Measurements from ENCODE around the gene OPCML.

OPCML gene

DNA sequence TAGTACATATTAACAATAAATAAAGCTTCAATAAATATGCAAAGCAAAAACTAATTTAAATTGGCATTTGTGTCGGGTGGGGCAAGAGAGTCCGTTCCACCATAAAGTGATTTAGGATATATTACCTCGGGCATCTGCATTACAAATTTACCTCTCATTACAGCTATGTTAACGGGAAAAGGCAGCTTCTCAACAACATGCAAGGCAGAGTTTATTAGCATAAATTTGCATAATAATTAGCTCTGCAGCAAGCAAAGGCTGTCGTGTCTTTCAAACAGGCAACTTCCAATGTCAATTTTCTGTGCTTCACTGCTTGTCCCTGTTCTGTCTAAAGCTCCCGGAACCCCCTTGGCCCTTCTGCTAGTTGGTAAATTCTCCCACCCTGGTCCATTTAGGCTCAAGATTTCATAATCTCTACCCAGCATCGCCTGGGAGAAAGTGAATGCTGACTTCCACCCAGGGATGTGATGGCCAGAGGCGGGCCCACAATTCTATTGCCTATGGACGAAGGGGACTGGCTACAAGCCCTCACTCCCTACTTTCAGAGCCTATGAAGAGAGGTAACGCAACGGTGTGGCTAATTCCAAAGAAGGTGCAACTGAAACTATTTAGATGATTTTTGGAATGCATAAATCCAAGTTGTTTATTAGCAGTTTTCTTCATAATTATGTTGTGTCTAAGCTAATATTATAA lies 462.1 kb downstream of the OPCML start:
- no peak overlapping the region for H3K4me3 ChIP-seq (ENCODE audit: low read length, poor library complexity, severe bottlenecking)
- H3K79me2 ChIP-seq (ENCODE audit: insufficient read depth, low read length), result no peaks in the 10 kb centered on the region
- no peak overlapping the region for H3K4me2 ChIP-seq (ENCODE audit: low read depth, low read length, poor library complexity, severe bottlenecking)
- H3K4me1 ChIP-seq (ENCODE audit: insufficient read depth, low read length, poor library complexity, severe bottlenecking), result no peaks in the 10 kb centered on the region
- no peaks in the 10 kb centered on the region for H3K27me3 ChIP-seq (ENCODE audit: insufficient read depth, low read length, poor library complexity, severe bottlenecking)
- H3K9ac ChIP-seq (ENCODE audit: low read depth, low read length, poor library complexity, severe bottlenecking), result no peak overlapping the region
- H2AFZ ChIP-seq (ENCODE audit: low read length), result no peak overlapping the region
- H3K9me2 ChIP-seq (replicated peaks; ENCODE audit: low read depth, low read length), result no peaks in the 10 kb centered on the region
- no peaks in the 10 kb centered on the region; the same call in 1 of the 2 replicates for H3K9me3 ChIP-seq (ENCODE audit: insufficient read depth, low read depth, low read length)
- no peaks in the 10 kb centered on the region for H3K36me3 ChIP-seq (ENCODE audit: insufficient read depth, low read length)
- H4K20me1 ChIP-seq (ENCODE audit: insufficient read depth, low read length, poor library complexity, severe bottlenecking), result no peaks in the 10 kb centered on the region
- TF ChIP-seq, protein P1, sequence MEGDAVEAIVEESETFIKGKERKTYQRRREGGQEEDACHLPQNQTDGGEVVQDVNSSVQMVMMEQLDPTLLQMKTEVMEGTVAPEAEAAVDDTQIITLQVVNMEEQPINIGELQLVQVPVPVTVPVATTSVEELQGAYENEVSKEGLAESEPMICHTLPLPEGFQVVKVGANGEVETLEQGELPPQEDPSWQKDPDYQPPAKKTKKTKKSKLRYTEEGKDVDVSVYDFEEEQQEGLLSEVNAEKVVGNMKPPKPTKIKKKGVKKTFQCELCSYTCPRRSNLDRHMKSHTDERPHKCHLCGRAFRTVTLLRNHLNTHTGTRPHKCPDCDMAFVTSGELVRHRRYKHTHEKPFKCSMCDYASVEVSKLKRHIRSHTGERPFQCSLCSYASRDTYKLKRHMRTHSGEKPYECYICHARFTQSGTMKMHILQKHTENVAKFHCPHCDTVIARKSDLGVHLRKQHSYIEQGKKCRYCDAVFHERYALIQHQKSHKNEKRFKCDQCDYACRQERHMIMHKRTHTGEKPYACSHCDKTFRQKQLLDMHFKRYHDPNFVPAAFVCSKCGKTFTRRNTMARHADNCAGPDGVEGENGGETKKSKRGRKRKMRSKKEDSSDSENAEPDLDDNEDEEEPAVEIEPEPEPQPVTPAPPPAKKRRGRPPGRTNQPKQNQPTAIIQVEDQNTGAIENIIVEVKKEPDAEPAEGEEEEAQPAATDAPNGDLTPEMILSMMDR (conservative IDR thresholded peaks at IDR 0.05; ENCODE audit: low read length), result no peak
- TF ChIP-seq EZH2phosphoT487 (IDR thresholded peaks at IDR 0.05; ENCODE audit: borderline replicate concordance), result no peak
- no peaks in the 10 kb centered on the region for H3F3A ChIP-seq (ENCODE audit: low read depth)

DNA sequence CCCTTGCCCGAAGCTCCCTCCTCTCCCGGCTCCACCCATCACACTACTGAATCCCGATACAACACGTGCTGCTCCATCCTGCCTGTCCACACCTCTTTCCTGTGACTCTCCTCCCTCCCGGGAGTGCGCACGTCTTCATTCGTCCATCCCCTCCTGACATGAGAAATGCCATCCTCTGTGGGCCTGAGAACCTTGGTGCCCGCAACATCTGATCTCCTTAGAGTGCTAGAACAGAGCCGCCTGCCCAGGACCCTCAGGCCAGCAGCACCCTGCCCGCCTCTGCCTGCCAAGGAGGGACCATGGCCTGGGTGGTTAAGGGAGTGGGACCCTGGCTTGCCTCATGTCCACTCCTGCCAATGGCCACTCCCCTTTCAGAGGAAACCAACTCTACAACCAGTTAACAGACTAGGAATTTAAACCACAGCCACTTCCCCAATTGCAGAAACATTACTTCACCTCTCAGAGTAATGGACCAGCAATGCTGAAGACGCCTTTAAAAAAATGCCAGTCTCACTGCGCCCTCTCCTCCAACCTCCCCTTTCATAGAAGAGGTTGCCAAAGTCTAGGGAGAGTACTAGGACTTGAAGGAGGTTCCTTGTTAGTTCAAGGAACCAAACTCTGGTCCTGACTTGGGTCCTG lies 466.3 kb downstream of the OPCML start:
- Histone ChIP-seq H3K4me3 (ENCODE audit: low read length, poor library complexity, severe bottlenecking) (no peak overlapping the region), H2AFZ (ENCODE audit: low read length) (no peak overlapping the region), H3K27me3 (ENCODE audit: insufficient read depth, low read length, poor library complexity, severe bottlenecking) (no peaks in the 10 kb centered on the region), H3K79me2 (ENCODE audit: insufficient read depth, low read length) (no peaks in the 10 kb centered on the region), H3K4me1 (ENCODE audit: insufficient read depth, low read length, poor library complexity, severe bottlenecking) (no peaks in the 10 kb centered on the region), H3K9ac (ENCODE audit: low read depth, low read length, poor library complexity, severe bottlenecking) (no peak overlapping the region), H3F3A (ENCODE audit: low read depth) (no peaks in the 10 kb centered on the region), H3K9me3 (ENCODE audit: insufficient read depth, low read depth, low read length) (peaks cover 6% of the 10 kb centered on the region; the same call in 1 of the 2 replicates), H3K9me2 (replicated peaks; ENCODE audit: low read depth, low read length) (no peaks in the 10 kb centered on the region), H3K4me2 (ENCODE audit: low read depth, low read length, poor library complexity, severe bottlenecking) (no peak overlapping the region), H3K36me3 (ENCODE audit: insufficient read depth, low read length) (no peaks in the 10 kb centered on the region), H4K20me1 (ENCODE audit: insufficient read depth, low read length, poor library complexity, severe bottlenecking) (no peaks in the 10 kb centered on the region)
- TF ChIP-seq EZH2phosphoT487 (IDR thresholded peaks at IDR 0.05; ENCODE audit: borderline replicate concordance), result no peak
- TF ChIP-seq, protein P1 (conservative IDR thresholded peaks at IDR 0.05; ENCODE audit: low read length), result no peak

DNA sequence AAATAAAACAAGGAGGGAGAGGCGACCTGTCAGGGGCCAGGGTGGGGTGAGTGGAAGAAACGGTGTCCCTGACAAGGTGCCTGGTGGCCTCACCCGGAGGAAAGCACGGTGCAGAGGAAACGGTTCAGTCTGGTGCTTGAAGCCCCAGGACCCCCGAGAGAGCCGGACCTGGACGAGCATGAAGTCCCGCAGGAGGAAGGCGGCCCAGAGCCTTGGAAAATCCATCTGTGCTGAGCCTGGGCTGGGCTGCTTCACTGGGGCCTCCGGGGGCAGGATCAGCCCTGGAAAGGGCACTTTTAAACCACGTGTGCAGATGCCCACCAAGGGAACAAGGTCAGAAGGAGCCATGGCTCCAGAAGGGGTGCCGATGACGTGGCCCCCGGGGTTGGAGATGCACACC lies 467.3 kb downstream of the OPCML start:
- no peak overlapping the region for H3K4me2 ChIP-seq (ENCODE audit: low read depth, low read length, poor library complexity, severe bottlenecking)
- no peak overlapping the region for H3K9ac ChIP-seq (ENCODE audit: low read depth, low read length, poor library complexity, severe bottlenecking)
- H3K4me1 ChIP-seq (ENCODE audit: insufficient read depth, low read length, poor library complexity, severe bottlenecking), result no peaks in the 10 kb centered on the region
- H3K79me2 ChIP-seq (ENCODE audit: insufficient read depth, low read length), result no peaks in the 10 kb centered on the region
- H3K4me3 ChIP-seq (ENCODE audit: low read length, poor library complexity, severe bottlenecking), result no peak overlapping the region
- no peaks in the 10 kb centered on the region for H3F3A ChIP-seq (ENCODE audit: low read depth)
- H3K9me3 ChIP-seq (ENCODE audit: insufficient read depth, low read depth, low read length), result peaks cover 6% of the 10 kb centered on the region; the same call in 1 of the 2 replicates
- no peaks in the 10 kb centered on the region for H4K20me1 ChIP-seq (ENCODE audit: insufficient read depth, low read length, poor library complexity, severe bottlenecking)
- H3K9me2 ChIP-seq (replicated peaks; ENCODE audit: low read depth, low read length), result no peaks in the 10 kb centered on the region
- no peaks in the 10 kb centered on the region for H3K36me3 ChIP-seq (ENCODE audit: insufficient read depth, low read length)
- TF ChIP-seq, protein P1 (conservative IDR thresholded peaks at IDR 0.05; ENCODE audit: low read length), result no peak
- no peak for TF ChIP-seq EZH2phosphoT487 (IDR thresholded peaks at IDR 0.05; ENCODE audit: borderline replicate concordance)
- H3K27me3 ChIP-seq (ENCODE audit: insufficient read depth, low read length, poor library complexity, severe bottlenecking), result no peaks in the 10 kb centered on the region
- no peak overlapping the region for H2AFZ ChIP-seq (ENCODE audit: low read length)
